HCT116 (cell line): Measurements from ENCODE around the gene FH. TPM values are rescaled to one million over a fixed set of nuclear protein-coding genes. Genes with fewer than 3 reads are reported as not detected.

ENCODE experiments used
- ATAC-seq: fragments of 200-7000 bp; cut with Tn5 transposase; 2 replicates; pipeline ENCODE4 v1.9.1; 2020; ENCODE audit warnings: mild to moderate bottlenecking, moderate library complexity
- BruUV-seq: library from RNA; stranded (reverse); fragments of 400-500 nt; replicated peaks from 2 replicates; lab custom pipeline; 2021; lab: Mats Ljungman, UMichigan
- CTCF ChIA-PET: fragments of 300-600 bp; sonication (Branson Sonifier 250); formaldehyde crosslinking; loops from one replicate; lab custom pipeline; 2021; ENCODE audit warnings: antibody characterized with exemption; lab: Charles Lee
- POLR2A ChIA-PET: fragments of 300-600, 350-600 bp; sonication (Branson Sonifier 250); formaldehyde crosslinking; loops from one replicate; lab custom pipeline; 2021; ENCODE audit warnings: antibody characterized with exemption; lab: Charles Lee
- RAD21 ChIA-PET, 2 experiments: fragments of 300-600 bp; sonication (Branson Sonifier 250); formaldehyde crosslinking; loops; one replicate each; lab custom pipeline; 2023; ENCODE audit warnings: low total read pairs in 2 of 2; ENCODE audit not compliant: uncharacterized antibody in 2 of 2, unreplicated experiment in 2 of 2, low non-redundant PET in 1 of 2; lab: Charles Lee
- DNase-seq: peaks from one replicate; pipeline ENCODE4 v3.0.0-alpha.2; 2010; ENCODE audit warnings: low read depth, low spot score
- H2AFZ ChIP-seq: fragments of 200-600 bp; shearing (Covaris generic), sonication (generic); 2 replicates; pipeline ENCODE4 v1.6.1; 2017; ENCODE audit warnings: low read depth, mixed run types, mixed read lengths, antibody characterized with exemption, low read length; ENCODE audit not compliant: poor library complexity, severe bottlenecking
- H3K27ac ChIP-seq: 2 replicates; pipeline ENCODE4 v1.5.1; 2012; ENCODE audit warnings: low read depth, low read length
- H3K27me3 ChIP-seq: fragments of 200-600 bp; sonication (generic); 2 replicates; pipeline ENCODE4 v1.6.1; 2016; ENCODE audit warnings: mixed run types, low read length, mixed read lengths; ENCODE audit not compliant: insufficient read depth
- H3K36me3 ChIP-seq, 2 experiments: fragments of 200-500 bp in 1 of 2; fragments of 200-600 bp in 1 of 2; sonication (Bioruptor generic) in 1 of 2; sonication (generic) in 1 of 2; 2 replicates each; pipeline versions ENCODE4 v1.5.1 to v1.6.1; 2014 to 2016; ENCODE audit warnings: low read length in 2 of 2, inconsistent platforms in 1 of 2, mixed read lengths in 1 of 2, mixed run types in 1 of 2; ENCODE audit not compliant: insufficient read depth in 2 of 2, control insufficient read depth in 1 of 2
- H3K4me1 ChIP-seq, 2 experiments: fragments of 200-600 bp in 1 of 2; sonication (generic) in 1 of 2; 2 replicates each; pipeline versions ENCODE4 v1.5.1 to v1.6.1; 2012 to 2017; ENCODE audit warnings: low read length in 2 of 2, inconsistent platforms in 1 of 2, mild to moderate bottlenecking in 1 of 2, mixed read lengths in 1 of 2, mixed run types in 1 of 2, moderate library complexity in 1 of 2; ENCODE audit not compliant: insufficient read depth in 2 of 2, control insufficient read depth in 1 of 2
- H3K4me2 ChIP-seq: fragments of 200-600 bp; sonication (generic); 2 replicates; pipeline ENCODE4 v1.6.1; 2017; ENCODE audit warnings: mixed run types, low read length, mixed read lengths
- H3K4me3 ChIP-seq, 2 experiments: fragments of 200-600 bp in 1 of 2; sonication (generic) in 1 of 2; replicated peaks in 1 of 2; 2 replicates each; pipeline ENCODE4 v1.5.1; 2011 to 2016; ENCODE audit warnings: low read length in 2 of 2, control low read depth in 1 of 2, low read depth in 1 of 2, mild to moderate bottlenecking in 1 of 2, mixed read lengths in 1 of 2, mixed run types in 1 of 2
- H3K79me2 ChIP-seq: fragments of 200-600 bp; sonication (generic); 2 replicates; pipeline ENCODE4 v1.6.1; 2017; ENCODE audit warnings: mild to moderate bottlenecking, mixed run types, low read length, moderate library complexity, mixed read lengths; ENCODE audit not compliant: insufficient read depth
- H3K9ac ChIP-seq: fragments of 200-600 bp; sonication (generic); 2 replicates; pipeline ENCODE4 v1.6.1; 2016; ENCODE audit warnings: low read length, mixed read lengths
- H3K9me2 ChIP-seq: fragments of 200-600 bp; sonication (generic), shearing (Covaris generic); 2 replicates; pipeline ENCODE4 v1.6.1; 2017; ENCODE audit warnings: mixed run types, mild to moderate bottlenecking, moderate library complexity; ENCODE audit not compliant: insufficient read depth
- H3K9me3 ChIP-seq, 2 experiments: fragments of 200-500 bp in 1 of 2; fragments of 200-600 bp in 1 of 2; sonication (Bioruptor generic) in 1 of 2; sonication (generic) in 1 of 2; 2 replicates each; pipeline ENCODE4 v1.6.1; 2014 to 2017; ENCODE audit warnings: low read length in 2 of 2, mixed read lengths in 2 of 2, inconsistent platforms in 1 of 2, low read depth in 1 of 2, mild to moderate bottlenecking in 1 of 2, mixed run types in 1 of 2, moderate library complexity in 1 of 2; ENCODE audit not compliant: control insufficient read depth in 1 of 2, insufficient read depth in 1 of 2
- H4K20me1 ChIP-seq: fragments of 200-600 bp; sonication (generic), shearing (Covaris generic); 2 replicates; pipeline ENCODE4 v1.6.1; 2017; ENCODE audit warnings: mixed run types, mild to moderate bottlenecking, moderate library complexity; ENCODE audit not compliant: insufficient read depth
- CBX3 ChIP-seq: IDR thresholded peaks from 2 replicates; pipeline ENCODE4 v1.6.1; 2012; ENCODE audit warnings: low read depth
- CTCF ChIP-seq, 3 experiments: fragments of 200-600 bp in 1 of 3; sonication (generic) in 1 of 3; IDR thresholded peaks in 2 of 3; conservative IDR thresholded peaks in 1 of 3; 2 replicates each; pipeline ENCODE4 v1.5.1; 2012 to 2017; ENCODE audit warnings: low read depth in 2 of 3, low read length in 2 of 3, antibody characterized with exemption in 1 of 3, borderline replicate concordance in 1 of 3, control low read depth in 1 of 3, mild to moderate bottlenecking in 1 of 3, mixed read lengths in 1 of 3, mixed run types in 1 of 3, moderate library complexity in 1 of 3; ENCODE audit not compliant: insufficient read depth in 1 of 3
- EZH2 ChIP-seq: fragments of 200-600 bp; sonication (generic); IDR thresholded peaks from 2 replicates; pipeline ENCODE4 v1.6.1; 2017; ENCODE audit warnings: antibody characterized with exemption, mixed run types
- FOSL1 ChIP-seq: IDR thresholded peaks from 2 replicates; pipeline ENCODE4 v1.6.1; 2012; ENCODE audit warnings: low read depth
- JUND ChIP-seq: IDR thresholded peaks from 2 replicates; pipeline ENCODE4 v1.6.1; 2012
- MAX ChIP-seq: IDR thresholded peaks from 2 replicates; pipeline ENCODE4 v1.6.1; 2012
- POLR2AphosphoS5 ChIP-seq: IDR thresholded peaks from 2 replicates; pipeline ENCODE4 v1.6.1; 2011; ENCODE audit warnings: mild to moderate bottlenecking, low read depth, low read length, moderate library complexity
- REST ChIP-seq: IDR thresholded peaks from 2 replicates; pipeline ENCODE4 v1.6.1; 2012; ENCODE audit warnings: low read depth
- SIN3A ChIP-seq: IDR thresholded peaks from 2 replicates; pipeline ENCODE4 v1.6.1; 2012; ENCODE audit warnings: low read depth
- SP1 ChIP-seq: IDR thresholded peaks from 2 replicates; pipeline ENCODE4 v1.6.1; 2012; ENCODE audit warnings: low read depth
- YY1 ChIP-seq: IDR thresholded peaks from 2 replicates; pipeline ENCODE4 v1.6.1; 2011; ENCODE audit warnings: low read length, low read depth, moderate library complexity, mild to moderate bottlenecking; ENCODE audit not compliant: insufficient replicate concordance; ENCODE audit errors: extremely low read depth
- ZBTB33 ChIP-seq: IDR thresholded peaks from 2 replicates; pipeline ENCODE4 v1.6.1; 2011; ENCODE audit warnings: mild to moderate bottlenecking, low read length, moderate library complexity; ENCODE audit not compliant: insufficient replicate concordance; ENCODE audit errors: extremely low read depth
- ZNF274 ChIP-seq: fragments of 200-500 bp; sonication (Bioruptor generic); IDR thresholded peaks from 2 replicates; pipeline ENCODE4 v1.6.1; 2014; ENCODE audit warnings: mild to moderate bottlenecking, low read depth, low read length, inconsistent platforms
- intact Hi-C: fragments of 100-400 bp; cut with micrococcal nuclease; formaldehyde crosslinking; loops from 2 replicates; pipeline ENCODE4 v1.10.0; 2022
- total RNA-seq: library from RNA; stranded (reverse); gene quantifications from one replicate; pipeline ENCODE4 v1.2.1, GENCODE V29; 2021; ENCODE audit not compliant: unreplicated experiment

FH gene
- total RNA-seq, 1 experiment from 2014 or later, result 67.7 TPM

GRCh38 chr1:241533326-241534115, 14.0 kb upstream of the FH start:
- ChIA-PET POLR2A (no interaction called here), CTCF (no interaction called here), RAD21 (no interaction called here)
- no peak overlapping the region for H3K4me2 ChIP-seq
- no peaks in the 10 kb centered on the region for H3K79me2 ChIP-seq
- H3K4me3 ChIP-seq, result no peak overlapping the region
- no peaks in the 10 kb centered on the region for H3K27me3 ChIP-seq
- peaks cover 0 to 8% of the 10 kb centered on the region in 2 experiments; a peak in 1 of 4 replicates for H3K4me1 ChIP-seq
- H4K20me1 ChIP-seq, result no peaks in the 10 kb centered on the region
- H3K9ac ChIP-seq, result no peak overlapping the region
- no peaks in the 10 kb centered on the region for H3K36me3 ChIP-seq
- no peak for ATAC-seq
- no peak overlapping the region for H2AFZ ChIP-seq
- TF ChIP-seq YY1 (no peak), REST (no peak), SIN3A (no peak), MAX (no peak), SP1 (no peak), POLR2AphosphoS5 (no peak), CTCF (IDR thresholded peaks at IDR 0.05 in 2 of 3, conservative IDR thresholded peaks at IDR 0.05 in 1 of 3; ENCODE audit: borderline replicate concordance in 1 of 3, insufficient read depth in 1 of 3, low read depth in 2 of 3, low read length in 2 of 3) (no peak), FOSL1 (no peak), CBX3 (no peak), EZH2 (no peak), ZBTB33 (no peak), ZNF274 (no peak), JUND (no peak)
- no TSS peak for BruUV-seq
- intact Hi-C loops, result loop anchor here (5.0 kb wide), 1 partner anchor 464 kb away; the partner anchor contains the start of gene MAP1LC3C
- H3K9me3 ChIP-seq, result no peaks in the 10 kb centered on the region
- no peaks in the 10 kb centered on the region for H3K9me2 ChIP-seq
- DNase-seq, result no peak
- H3K27ac ChIP-seq, result no peak overlapping the region
